ENCODE data around the gene SWSAP1.

Gene SWSAP1

DNA sequence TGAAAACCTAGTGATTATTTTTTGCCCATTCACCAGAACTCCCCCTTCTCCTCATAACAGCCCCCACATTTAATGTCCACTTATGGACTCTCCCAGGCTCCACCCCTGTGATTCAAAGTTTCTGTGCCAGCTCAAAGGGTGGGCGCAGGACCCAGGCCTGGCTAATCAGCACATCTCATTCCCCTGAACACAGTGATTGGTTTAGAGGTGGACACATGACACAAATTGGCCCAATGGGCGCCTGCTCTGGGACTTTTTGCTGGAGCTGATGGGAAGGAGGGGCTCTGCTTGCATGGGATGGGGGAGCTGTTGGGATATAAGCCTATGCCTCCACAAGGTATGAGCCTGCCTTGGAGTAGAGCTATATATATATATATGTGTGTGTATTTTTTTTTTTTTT, 15.9 kb downstream of the SWSAP1 start:
- H4K12ac ChIP-seq (ENCODE audit: low read depth, low read length): no peak overlapping the region
- H3K9me3 ChIP-seq (ENCODE audit: insufficient read depth, low read depth, low read length): no peaks in the 10 kb centered on the region
- H2AFZ ChIP-seq (ENCODE audit: insufficient read depth, low read length, poor library complexity): no peak overlapping the region
- H2AK5ac ChIP-seq (ENCODE audit: low read length): no peak overlapping the region
- H3K23ac ChIP-seq (ENCODE audit: low read length): no peak overlapping the region
- WGBS (ENCODE audit: extremely low coverage, insufficient coverage, insufficient read length): no CpG with 5 or more reads among the region's 2 CpGs
- H2BK120ac ChIP-seq (ENCODE audit: insufficient read depth, low read length, poor library complexity): no peak overlapping the region
- H4K8ac ChIP-seq (ENCODE audit: low read depth, low read length): no peak overlapping the region
- H3K36me3 ChIP-seq (ENCODE audit: control insufficient read depth in 1 of 2, insufficient read depth in 2 of 2, low read length in 2 of 2): peaks cover 0 to 3% of the 10 kb centered on the region in 2 experiments
- H3K4me1 ChIP-seq (ENCODE audit: control insufficient read depth in 1 of 2, insufficient read depth in 2 of 2, low read length in 2 of 2): no peaks in the 10 kb centered on the region
- H3K79me1 ChIP-seq (ENCODE audit: low read length): no peaks in the 10 kb centered on the region
- no peak overlapping the region for H3K4me2 ChIP-seq (ENCODE audit: low read length)
- DNase-seq: no peak
- H3K4me3 ChIP-seq (ENCODE audit: low read depth, low read length): no peak overlapping the region
- H2BK5ac ChIP-seq (ENCODE audit: low read depth, low read length, poor library complexity): no peak overlapping the region
- H3K18ac ChIP-seq (ENCODE audit: low read length): no peak overlapping the region
- H2BK12ac ChIP-seq (ENCODE audit: low read length): no peak overlapping the region
- no peaks in the 10 kb centered on the region for H3K79me2 ChIP-seq (ENCODE audit: control insufficient read depth, insufficient read depth, low read length, poor library complexity)
- H3K27me3 ChIP-seq (ENCODE audit: insufficient read depth, low read length): no peaks in the 10 kb centered on the region
- H4K91ac ChIP-seq (ENCODE audit: low read depth, low read length): no peak overlapping the region
- H3K9ac ChIP-seq (ENCODE audit: low read length): no peak overlapping the region
- H3K4ac ChIP-seq (ENCODE audit: low read depth, low read length): no peak overlapping the region
- no peak overlapping the region for H3K27ac ChIP-seq (ENCODE audit: low read depth, low read length)
- no peak overlapping the region for H3K14ac ChIP-seq (ENCODE audit: low read length)

DNA sequence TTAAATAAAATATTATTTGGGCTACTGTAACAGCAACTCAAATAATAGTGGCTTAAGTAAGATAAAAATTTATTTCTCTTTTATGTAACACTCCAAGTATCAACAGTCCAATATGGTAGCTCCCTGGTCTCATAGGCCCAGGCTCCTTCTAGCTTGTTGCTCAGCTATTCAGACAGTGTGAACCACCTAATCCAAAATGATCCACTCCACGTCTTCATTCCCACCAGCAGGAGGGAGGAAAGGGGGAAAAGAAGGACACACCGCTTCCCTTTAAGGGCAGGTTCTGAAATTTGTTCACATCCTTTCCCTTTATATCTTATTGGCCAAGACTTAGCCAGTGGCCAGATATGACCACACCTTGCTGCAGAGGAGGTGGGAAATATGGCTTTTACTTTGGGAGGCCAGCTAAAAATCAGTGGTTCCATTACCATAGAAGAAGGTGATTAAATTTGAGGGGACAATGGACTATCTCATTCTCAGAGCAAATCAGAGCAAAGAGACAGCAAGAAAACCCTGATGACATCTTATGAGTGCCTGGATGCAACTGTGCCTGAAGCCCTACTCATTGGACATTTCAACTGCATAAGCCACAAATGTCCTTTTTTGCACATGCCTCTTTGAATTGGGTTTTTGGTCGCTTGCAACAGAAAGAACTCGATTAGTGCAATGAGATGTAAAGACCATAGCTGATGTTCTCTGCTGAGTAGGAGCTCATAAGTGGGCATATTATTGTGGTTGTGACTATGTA, 16.6 kb downstream of the SWSAP1 start:
- Histone ChIP-seq H3K27ac (ENCODE audit: low read depth, low read length) (no peak overlapping the region), H3K9ac (ENCODE audit: low read length) (no peak overlapping the region), H2BK5ac (ENCODE audit: low read depth, low read length, poor library complexity) (no peak overlapping the region), H3K4ac (ENCODE audit: low read depth, low read length) (no peak overlapping the region), H3K4me1 (ENCODE audit: control insufficient read depth in 1 of 2, insufficient read depth in 2 of 2, low read length in 2 of 2) (no peaks in the 10 kb centered on the region), H3K18ac (ENCODE audit: low read length) (no peak overlapping the region), H2BK120ac (ENCODE audit: insufficient read depth, low read length, poor library complexity) (no peak overlapping the region), H3K23ac (ENCODE audit: low read length) (no peak overlapping the region), H3K79me1 (ENCODE audit: low read length) (no peaks in the 10 kb centered on the region), H3K79me2 (ENCODE audit: control insufficient read depth, insufficient read depth, low read length, poor library complexity) (no peaks in the 10 kb centered on the region), H3K36me3 (ENCODE audit: control insufficient read depth in 1 of 2, insufficient read depth in 2 of 2, low read length in 2 of 2) (peaks cover 0 to 3% of the 10 kb centered on the region in 2 experiments), H3K4me2 (ENCODE audit: low read length) (no peak overlapping the region), H3K27me3 (ENCODE audit: insufficient read depth, low read length) (no peaks in the 10 kb centered on the region), H4K8ac (ENCODE audit: low read depth, low read length) (no peak overlapping the region), H4K91ac (ENCODE audit: low read depth, low read length) (no peak overlapping the region), H2AK5ac (ENCODE audit: low read length) (no peak overlapping the region), H3K9me3 (ENCODE audit: insufficient read depth, low read depth, low read length) (no peaks in the 10 kb centered on the region), H2AFZ (ENCODE audit: insufficient read depth, low read length, poor library complexity) (no peak overlapping the region), H4K12ac (ENCODE audit: low read depth, low read length) (no peak overlapping the region), H3K4me3 (ENCODE audit: low read depth, low read length) (no peak overlapping the region), H2BK12ac (ENCODE audit: low read length) (no peak overlapping the region), H3K14ac (ENCODE audit: low read length) (no peak overlapping the region)
- no peak for DNase-seq
- WGBS (ENCODE audit: extremely low coverage, insufficient coverage, insufficient read length): no CpG with 5 or more reads among the region's 4 CpGs

DNA sequence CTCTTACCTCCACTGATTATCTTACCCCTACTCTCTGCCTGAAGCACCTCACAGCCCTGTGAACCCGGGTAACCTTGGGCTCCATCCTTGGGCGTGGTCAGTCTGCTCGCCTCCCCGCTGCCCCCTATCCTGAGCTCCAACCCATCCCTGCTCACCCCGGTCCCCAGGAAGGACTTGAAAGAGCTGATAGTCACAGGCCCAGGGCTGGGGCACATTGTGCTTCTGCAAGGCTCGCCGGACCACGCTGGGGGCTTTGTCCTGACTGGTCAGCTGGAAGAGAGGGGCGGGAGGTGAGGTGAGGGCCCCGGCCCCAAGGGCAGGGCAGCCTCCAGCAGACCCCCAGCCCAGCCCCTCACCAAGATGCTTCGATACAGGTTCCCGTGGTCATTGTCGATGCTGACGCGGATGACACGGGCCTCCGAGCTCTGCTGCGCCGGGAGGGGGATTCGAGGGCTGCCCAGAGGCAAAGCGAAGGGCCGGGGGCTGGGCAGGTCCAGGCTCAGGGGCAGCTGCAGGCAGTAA, 22.7 kb downstream of the SWSAP1 start:
- Histone ChIP-seq H4K12ac (ENCODE audit: low read depth, low read length) (no peak overlapping the region), H3K27ac (ENCODE audit: low read depth, low read length) (no peak overlapping the region), H3K4me1 (ENCODE audit: control insufficient read depth in 1 of 2, insufficient read depth in 2 of 2, low read length in 2 of 2) (no peaks in the 10 kb centered on the region), H2BK12ac (ENCODE audit: low read length) (no peak overlapping the region), H3K9me3 (ENCODE audit: insufficient read depth, low read depth, low read length) (no peaks in the 10 kb centered on the region), H3K4ac (ENCODE audit: low read depth, low read length) (no peak overlapping the region), H3K27me3 (ENCODE audit: insufficient read depth, low read length) (no peaks in the 10 kb centered on the region), H2AK5ac (ENCODE audit: low read length) (no peak overlapping the region), H3K18ac (ENCODE audit: low read length) (no peak overlapping the region), H3K23ac (ENCODE audit: low read length) (no peak overlapping the region), H3K4me2 (ENCODE audit: low read length) (no peak overlapping the region), H3K36me3 (ENCODE audit: control insufficient read depth in 1 of 2, insufficient read depth in 2 of 2, low read length in 2 of 2) (peaks cover 23 to 26% of the 10 kb centered on the region in 2 experiments), H3K79me2 (ENCODE audit: control insufficient read depth, insufficient read depth, low read length, poor library complexity) (no peaks in the 10 kb centered on the region), H3K9ac (ENCODE audit: low read length) (no peak overlapping the region), H2BK120ac (ENCODE audit: insufficient read depth, low read length, poor library complexity) (no peak overlapping the region), H3K4me3 (ENCODE audit: low read depth, low read length) (no peak overlapping the region), H2BK5ac (ENCODE audit: low read depth, low read length, poor library complexity) (no peak overlapping the region), H4K91ac (ENCODE audit: low read depth, low read length) (no peak overlapping the region), H3K14ac (ENCODE audit: low read length) (no peak overlapping the region), H2AFZ (ENCODE audit: insufficient read depth, low read length, poor library complexity) (no peak overlapping the region), H3K79me1 (ENCODE audit: low read length) (no peaks in the 10 kb centered on the region), H4K8ac (ENCODE audit: low read depth, low read length) (no peak overlapping the region)
- WGBS (ENCODE audit: extremely low coverage, insufficient coverage, insufficient read length): no CpG with 5 or more reads among the region's 22 CpGs
- DNase-seq: no peak

DNA sequence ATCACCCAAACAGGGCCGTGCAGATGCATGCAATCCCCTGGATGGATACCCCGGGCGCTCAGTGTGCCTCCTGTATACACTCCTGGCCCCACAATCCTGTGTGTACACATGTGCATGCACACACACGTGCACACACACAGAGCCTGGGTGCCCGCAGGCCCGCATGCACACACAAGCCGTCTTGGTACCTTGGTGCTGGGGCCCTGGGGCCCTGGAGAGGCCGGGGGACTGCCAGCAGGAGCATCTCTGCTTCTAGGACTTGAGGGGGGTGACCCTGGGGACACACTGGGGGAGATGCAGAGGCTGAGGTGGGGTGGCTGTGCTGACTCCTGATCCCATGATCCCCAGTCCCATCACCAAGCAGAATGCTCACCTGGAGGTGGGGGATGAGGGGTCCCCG, 25.2 kb downstream of the SWSAP1 start:
- Histone ChIP-seq H3K9ac (ENCODE audit: low read length) (no peak overlapping the region), H2BK120ac (ENCODE audit: insufficient read depth, low read length, poor library complexity) (no peak overlapping the region)

More for the DNA sequence above, 25.2 kb downstream of the SWSAP1 start:
- H3K4me2 ChIP-seq (ENCODE audit: low read length): no peak overlapping the region
- no CpG with 5 or more reads among the region's 9 CpGs for WGBS (ENCODE audit: extremely low coverage, insufficient coverage, insufficient read length)
- no peak overlapping the region for H3K4ac ChIP-seq (ENCODE audit: low read depth, low read length)
- peaks cover 32 to 33% of the 10 kb centered on the region in 2 experiments for H3K36me3 ChIP-seq (ENCODE audit: control insufficient read depth in 1 of 2, insufficient read depth in 2 of 2, low read length in 2 of 2)
- no peak overlapping the region for H3K14ac ChIP-seq (ENCODE audit: low read length)
- H3K4me3 ChIP-seq (ENCODE audit: low read depth, low read length): no peak overlapping the region
- no peak overlapping the region for H3K27ac ChIP-seq (ENCODE audit: low read depth, low read length)
- no peak overlapping the region for H3K18ac ChIP-seq (ENCODE audit: low read length)
- H2BK5ac ChIP-seq (ENCODE audit: low read depth, low read length, poor library complexity): no peak overlapping the region
- H3K79me1 ChIP-seq (ENCODE audit: low read length): no peaks in the 10 kb centered on the region
- H2AFZ ChIP-seq (ENCODE audit: insufficient read depth, low read length, poor library complexity): no peak overlapping the region
- no peaks in the 10 kb centered on the region for H3K9me3 ChIP-seq (ENCODE audit: insufficient read depth, low read depth, low read length)
- no peaks in the 10 kb centered on the region for H3K79me2 ChIP-seq (ENCODE audit: control insufficient read depth, insufficient read depth, low read length, poor library complexity)
- H4K12ac ChIP-seq (ENCODE audit: low read depth, low read length): no peak overlapping the region
- H2AK5ac ChIP-seq (ENCODE audit: low read length): no peak overlapping the region
- H2BK12ac ChIP-seq (ENCODE audit: low read length): no peak overlapping the region
- DNase-seq: no peak
- H4K8ac ChIP-seq (ENCODE audit: low read depth, low read length): no peak overlapping the region
- no peaks in the 10 kb centered on the region for H3K4me1 ChIP-seq (ENCODE audit: control insufficient read depth in 1 of 2, insufficient read depth in 2 of 2, low read length in 2 of 2)
- no peak overlapping the region for H4K91ac ChIP-seq (ENCODE audit: low read depth, low read length)
- no peaks in the 10 kb centered on the region for H3K27me3 ChIP-seq (ENCODE audit: insufficient read depth, low read length)
- H3K23ac ChIP-seq (ENCODE audit: low read length): no peak overlapping the region

All from trophoblast cell (in vitro differentiated cells and primary cell).